Right renal pelvis (tissue), 4 donors: ENCODE measurements around the gene PLEKHO1. TPM values are rescaled to one million over a fixed set of nuclear protein-coding genes. Genes with fewer than 3 reads are reported as not detected.

Experiments used
- DNase-seq, 4 donors: peaks; one replicate each; pipeline ENCODE4 v3.0.0-alpha.2; 2013; ENCODE audit warnings: low read depth in 4 of 4, low spot score in 3 of 4, missing footprints in 1 of 4
- polyA plus RNA-seq, 4 donors: library from polyadenylated mRNA; unstranded; fragments of 120-200 nt; gene quantifications; one replicate each; pipeline ENCODE4 v1.2.1, GENCODE V29; 2013; ENCODE audit not compliant: insufficient read length in 4 of 4

PLEKHO1 gene
- polyA plus RNA-seq, 4 donors, result 44.5 to 60.5 (median 54.1) TPM

DNA sequence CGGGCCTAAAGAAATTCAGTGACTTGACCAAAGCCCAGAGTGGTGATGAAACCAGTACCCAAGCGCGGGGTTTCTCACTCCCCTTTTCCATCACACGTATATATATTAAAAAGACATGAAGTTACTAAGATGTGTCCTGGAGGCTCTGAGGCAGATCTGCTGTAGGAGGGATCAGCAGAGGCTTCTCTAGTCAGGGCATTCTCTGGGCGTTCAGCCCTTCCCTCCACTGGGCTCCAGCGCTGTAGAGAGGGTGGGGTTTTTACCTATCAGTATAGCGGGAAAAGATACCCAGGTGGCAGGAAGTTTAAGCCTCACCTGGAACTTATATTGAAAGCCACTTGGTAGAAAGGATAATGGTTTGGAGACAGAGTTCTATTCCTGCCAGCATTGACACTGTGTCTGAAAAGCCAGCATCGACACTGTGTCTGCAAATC is 862 bp upstream of the PLEKHO1 start:
- DNase-seq, result no peak

GRCh38 chr1:150150133-150151021 is 661 bp downstream of the PLEKHO1 start:
- no peak for DNase-seq

DNA sequence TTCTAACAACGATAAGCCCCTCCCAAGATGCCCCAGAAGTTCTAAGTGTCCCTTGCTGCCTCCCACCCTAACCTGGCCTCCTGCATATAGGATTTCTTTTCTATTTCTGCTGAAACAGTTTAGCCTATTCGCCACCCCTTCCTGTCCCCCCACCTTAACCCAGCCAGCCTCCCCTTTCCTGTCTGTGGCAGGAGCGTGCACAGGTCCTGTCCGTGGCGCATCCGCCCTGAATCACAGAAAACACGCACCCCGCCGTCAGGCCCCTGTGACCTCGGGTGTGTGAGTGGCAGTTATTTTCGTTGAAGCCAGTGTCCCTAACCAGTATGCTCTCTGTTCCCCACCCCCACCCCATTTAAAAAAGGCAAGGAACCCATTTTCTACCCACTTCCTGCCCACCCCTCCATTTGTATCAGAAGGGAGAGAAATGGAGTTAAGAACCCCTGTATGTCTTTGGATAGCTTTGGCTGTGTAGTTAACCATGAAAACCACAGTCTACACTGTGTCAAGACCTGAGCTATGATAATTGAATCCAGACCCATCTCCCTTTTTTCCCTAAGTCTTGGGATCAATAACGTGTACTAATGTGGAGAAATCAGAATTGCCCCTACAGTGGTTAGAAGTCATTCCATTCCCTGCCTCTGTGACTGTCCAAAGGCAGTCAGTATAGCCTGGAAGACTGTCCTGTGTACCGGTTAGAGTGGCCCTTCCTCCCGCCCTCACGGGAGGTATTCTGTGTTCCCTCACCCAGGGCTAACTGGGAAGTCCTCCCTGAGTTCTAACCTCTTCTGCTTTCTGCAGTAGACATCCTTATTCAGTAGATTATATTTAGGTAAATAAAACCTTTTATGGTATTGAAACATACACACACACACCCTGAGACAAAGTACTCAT is 1.8 kb downstream of the PLEKHO1 start:
- no peak for DNase-seq

- DNase-seq, result no peak
Observed at GRCh38 chr1:150152182-150152536, 2.4 kb downstream of the PLEKHO1 start.

- no peak for DNase-seq
Observed at GRCh38 chr1:150152772-150153456, 3.2 kb downstream of the PLEKHO1 start.

DNA sequence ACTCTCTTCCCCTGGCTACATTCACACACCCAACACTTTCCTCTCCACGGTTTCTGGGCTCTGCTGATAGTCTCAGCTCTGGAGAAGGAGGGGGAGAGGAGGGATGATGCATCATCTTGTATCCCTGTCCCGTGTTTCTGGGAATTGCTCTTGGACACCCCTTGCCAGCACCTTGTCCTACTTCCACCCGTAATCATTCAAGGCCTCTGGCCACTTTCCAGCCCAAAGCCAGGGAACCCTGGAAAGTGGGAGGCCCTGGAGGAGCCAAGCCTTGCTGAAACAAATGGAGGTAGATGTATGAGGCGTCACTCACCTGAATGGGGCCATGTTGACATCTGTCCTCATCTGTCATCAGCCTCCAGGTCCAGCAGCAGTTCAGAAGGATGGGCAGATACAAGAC is 4.4 kb downstream of the PLEKHO1 start:
- DNase-seq, result no peak

GRCh38 chr1:150155413-150156071 is 5.8 kb downstream of the PLEKHO1 start:
- DNase-seq, result no peak

DNA sequence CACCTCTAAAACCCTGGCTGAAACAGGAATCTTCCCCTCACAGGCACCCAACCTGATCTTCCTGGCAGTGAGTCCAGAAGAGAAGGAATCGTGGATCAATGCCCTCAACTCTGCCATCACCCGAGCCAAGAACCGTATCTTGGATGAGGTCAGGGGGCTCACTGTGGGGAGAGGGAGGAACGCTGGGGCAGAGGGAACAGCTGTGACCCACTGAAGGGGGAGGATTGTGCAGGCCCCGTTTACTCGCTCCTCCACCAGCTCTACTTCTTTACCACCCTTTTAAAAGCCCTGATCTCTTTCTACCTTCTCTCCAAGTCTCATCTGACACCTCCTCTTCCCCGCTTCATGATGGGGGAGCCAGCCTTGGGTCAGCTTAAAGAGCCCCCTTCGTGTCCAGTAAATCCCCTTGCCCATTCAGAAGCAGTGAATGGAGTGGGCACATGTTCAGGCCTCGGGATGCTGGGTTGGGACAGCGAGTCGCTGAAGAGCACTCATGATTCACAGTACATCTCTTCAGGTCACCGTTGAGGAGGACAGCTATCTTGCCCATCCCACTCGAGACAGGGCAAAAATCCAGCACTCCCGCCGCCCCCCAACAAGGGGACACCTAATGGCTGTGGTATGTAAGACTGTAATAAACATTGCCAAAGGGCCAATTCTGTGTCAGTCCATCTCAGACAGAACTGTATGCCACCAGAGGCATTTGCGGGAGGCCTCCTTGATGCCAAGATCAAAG is 7.3 kb downstream of the PLEKHO1 start:
- DNase-seq, result no peak

GRCh38 chr1:150159550-150159949 is 9.8 kb downstream of the PLEKHO1 start:
- DNase-seq, result no peak

DNA sequence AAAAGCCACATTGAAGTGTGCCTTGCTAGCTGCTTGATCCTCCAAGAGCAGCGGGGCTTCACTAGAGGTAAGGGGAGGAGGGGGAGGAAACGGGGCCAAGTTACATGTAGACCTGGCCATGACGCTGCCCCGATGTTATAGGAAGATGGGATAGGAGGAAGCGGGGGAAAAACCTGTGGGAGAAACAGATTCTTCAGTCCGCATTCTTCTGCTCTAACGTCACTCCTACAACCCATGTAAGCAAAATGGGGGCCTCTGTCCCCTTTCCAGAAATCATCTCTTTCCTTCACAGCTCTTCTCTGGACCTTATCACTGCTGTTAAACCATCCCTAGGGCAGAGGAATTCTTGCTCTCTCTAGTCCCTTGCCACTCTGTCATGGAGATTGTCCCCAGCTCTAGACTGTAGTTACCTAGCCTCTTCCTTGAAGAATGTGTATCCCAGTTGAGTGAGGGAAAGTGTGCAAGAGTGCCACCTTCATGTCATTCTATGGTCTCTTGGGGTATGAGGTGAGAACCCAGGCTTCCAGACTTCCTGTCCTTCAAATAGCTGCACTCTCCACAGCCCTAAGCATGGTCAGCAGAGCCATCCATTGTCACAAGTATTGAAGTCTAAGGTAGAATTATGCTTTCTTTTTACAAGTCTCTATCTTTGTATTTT is 11.4 kb downstream of the PLEKHO1 start:
- no peak for DNase-seq

GRCh38 chr1:150161747-150162581 is 12.2 kb downstream of the PLEKHO1 start:
- no peak for DNase-seq

- DNase-seq, result no peak
Observed at GRCh38 chr1:150162582-150162861, 12.8 kb downstream of the PLEKHO1 start.

GRCh38 chr1:150162862-150163706 is 13.4 kb downstream of the PLEKHO1 start:
- peak; percentile 75 to 92 (median 86) for DNase-seq

- DNase-seq, result no peak
Observed at GRCh38 chr1:150164224-150164623, 14.5 kb downstream of the PLEKHO1 start.

DNA sequence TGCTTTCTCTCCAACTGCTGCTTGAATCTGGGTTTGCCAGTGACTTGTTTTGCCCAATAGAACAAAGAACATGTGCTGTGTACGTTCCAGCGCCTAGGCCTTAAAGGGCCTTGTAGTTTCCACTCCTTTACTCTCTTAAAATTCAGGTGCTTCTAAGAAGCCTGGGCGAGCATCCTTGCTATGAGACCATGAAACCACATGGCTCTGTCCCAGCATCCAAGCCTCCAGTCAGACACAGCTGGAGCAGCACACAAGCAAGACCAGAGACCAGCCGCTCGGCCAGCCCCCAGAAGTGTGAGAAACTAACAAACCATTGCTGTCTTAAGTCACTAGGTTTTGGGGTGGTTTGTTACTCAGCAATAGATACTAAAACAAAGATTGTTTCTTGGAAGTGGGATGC is 15.1 kb downstream of the PLEKHO1 start:
- DNase-seq, result no peak

- DNase-seq, result no peak
Observed at GRCh38 chr1:150165622-150166612, 16.2 kb downstream of the PLEKHO1 start.
